Activated CD8-positive, alpha-beta memory T cell treated with anti-CD3 and anti-CD28 coated beads, Interleukin-2, amount 50 U/mL, for 1 hour (primary cell): Measurements from ENCODE around the gene MSRB1.

ENCODE experiments used
- DNase-seq: peaks from one replicate; pipeline ENCODE4 v3.0.0-alpha.2; 2020; ENCODE audit errors: extremely low read depth

The MSRB1 gene

GRCh38 chr16:1979271-1980029, 36.5 kb upstream of the MSRB1 start:
- no peak for DNase-seq

- DNase-seq = no peak
Measured at GRCh38 chr16:1978476-1979120, 35.6 kb upstream of the MSRB1 start.

GRCh38 chr16:1977875-1978268, 34.9 kb upstream of the MSRB1 start:
- DNase-seq = no peak

- no peak for DNase-seq
Measured at GRCh38 chr16:1976951-1977874, 34.2 kb upstream of the MSRB1 start.

- no peak for DNase-seq
Measured at GRCh38 chr16:1976216-1976520, 33.2 kb upstream of the MSRB1 start.

- no peak for DNase-seq
Measured at GRCh38 chr16:1975432-1976215, 32.6 kb upstream of the MSRB1 start.

- no peak for DNase-seq
Measured at GRCh38 chr16:1974157-1975070, 31.4 kb upstream of the MSRB1 start.

GRCh38 chr16:1973461-1974156, 30.6 kb upstream of the MSRB1 start:
- DNase-seq = no peak

- no peak for DNase-seq
Measured at GRCh38 chr16:1972490-1972877, 29.5 kb upstream of the MSRB1 start.

- peak; percentile 84 for DNase-seq
Measured at GRCh38 chr16:1971796-1972489, 28.9 kb upstream of the MSRB1 start, which contains the start of gene TBL3. TSS of gene TBL3 (plus strand) at chr16:1972053. CDS start at chr16:1972165, 112 bp downstream.

GRCh38 chr16:1968146-1968953, 25.4 kb upstream of the MSRB1 start:
- no peak for DNase-seq

GRCh38 chr16:1966460-1966859, 23.5 kb upstream of the MSRB1 start, which contains the start of gene RNF151:
TSS of gene RNF151 (plus strand) at chr16:1966856. CDS start at chr16:1966882, 26 bp downstream.
- DNase-seq = no peak

GRCh38 chr16:1965396-1966001, 22.5 kb upstream of the MSRB1 start:
- no peak for DNase-seq

- DNase-seq = peak; percentile 94
Measured at GRCh38 chr16:1964506-1965395, 21.8 kb upstream of the MSRB1 start, which contains the start of gene RPS2. TSS of gene RPS2 (minus strand) at chr16:1964826. CDS start at chr16:1964625, 201 bp downstream.

- DNase-seq = no peak
Measured at GRCh38 chr16:1963806-1964505, 21.0 kb upstream of the MSRB1 start.
